HG02759 (cell line): Measurements from ENCODE around the gene GGNBP2.
A peak's percentile ranks its signal among the peaks of the same experiment; 100 is the strongest.

Experiments used
- ATAC-seq: cut with Tn5 transposase; IDR thresholded peaks from one replicate; pipeline ENCODE4 v1.9.1; 2021; ENCODE audit warnings: mild to moderate bottlenecking, moderate library complexity; ENCODE audit not compliant: unreplicated experiment

GGNBP2 gene

GRCh38 chr17:36547776-36548175 lies 3.1 kb downstream of the GGNBP2 start:
- ATAC-seq: no peak

GRCh38 chr17:36550491-36551417 lies 6.0 kb downstream of the GGNBP2 start:
- no peak for ATAC-seq

- ATAC-seq: no peak
These were observed 8.7 kb downstream of the GGNBP2 start for GRCh38 chr17:36553459-36553858.

- no peak for ATAC-seq
These were observed 21.4 kb downstream of the GGNBP2 start for GRCh38 chr17:36566081-36566480.

- ATAC-seq: no peak
These were observed 30.3 kb downstream of the GGNBP2 start for GRCh38 chr17:36575028-36575427.

GRCh38 chr17:36576793-36577192 lies 32.1 kb downstream of the GGNBP2 start:
- ATAC-seq: no peak

GRCh38 chr17:36578671-36579070 lies 34.0 kb downstream of the GGNBP2 start:
- no peak for ATAC-seq

GRCh38 chr17:36583787-36584186 lies 39.1 kb downstream of the GGNBP2 start:
- no peak for ATAC-seq

- no peak for ATAC-seq
These were observed 41.4 kb downstream of the GGNBP2 start for GRCh38 chr17:36586138-36586537.

GRCh38 chr17:36590082-36590481 lies 45.4 kb downstream of the GGNBP2 start:
- no peak for ATAC-seq

- peak; percentile 85 for ATAC-seq
These were observed 47.0 kb downstream of the GGNBP2 start, which contains the start of gene DHRS11 for GRCh38 chr17:36591434-36592315. Gene DHRS11, plus strand, starts transcription at chr17:36591879. Its CDS starts 131 bp downstream, at chr17:36592010.

GRCh38 chr17:36592316-36592715 lies 47.6 kb downstream of the GGNBP2 start:
- ATAC-seq: no peak

GRCh38 chr17:36592716-36593321 lies 48.1 kb downstream of the GGNBP2 start:
- ATAC-seq: no peak

GRCh38 chr17:36593656-36594316 lies 49.1 kb downstream of the GGNBP2 start:
- no peak for ATAC-seq

- ATAC-seq: no peak
These were observed 50.1 kb downstream of the GGNBP2 start for GRCh38 chr17:36594626-36595401.

- no peak for ATAC-seq
These were observed 52.5 kb downstream of the GGNBP2 start for GRCh38 chr17:36597226-36597625.

GRCh38 chr17:36597866-36598777 lies 53.4 kb downstream of the GGNBP2 start:
- ATAC-seq: no peak

GRCh38 chr17:36598951-36599401 lies 54.3 kb downstream of the GGNBP2 start:
- ATAC-seq: no peak
